Measurements from ENCODE around the gene CUX1.
"Not testable (repeated sequence)": the region's sequence is repeated elsewhere in the genome, so short reads cannot be mapped to it uniquely, and the experiment has no call there.

Gene CUX1

GRCh38 chr7:102170393-102170970, 353.1 kb downstream of the CUX1 start:
- DNase-seq: no peak

DNA sequence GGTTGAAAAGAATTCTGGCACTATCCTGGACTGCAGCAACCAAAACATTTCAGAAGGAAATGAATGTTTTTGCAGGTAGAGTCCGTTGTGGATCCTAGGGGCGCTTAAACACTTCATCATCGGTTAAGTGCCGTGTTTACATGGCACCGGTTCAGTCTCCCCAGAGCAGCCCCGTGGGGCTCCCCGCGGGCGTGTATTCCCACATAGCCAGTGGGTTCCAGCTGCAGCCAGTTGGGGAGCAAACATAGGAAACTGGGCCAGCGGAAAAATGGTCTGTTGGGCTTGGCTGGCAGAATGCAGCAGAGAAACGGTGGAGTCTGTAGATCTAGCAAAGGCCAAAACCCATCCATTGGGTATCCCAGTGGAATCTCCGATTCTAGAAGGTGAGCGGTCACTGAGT, 356.2 kb downstream of the CUX1 start:
- DNase-seq: no peak

DNA sequence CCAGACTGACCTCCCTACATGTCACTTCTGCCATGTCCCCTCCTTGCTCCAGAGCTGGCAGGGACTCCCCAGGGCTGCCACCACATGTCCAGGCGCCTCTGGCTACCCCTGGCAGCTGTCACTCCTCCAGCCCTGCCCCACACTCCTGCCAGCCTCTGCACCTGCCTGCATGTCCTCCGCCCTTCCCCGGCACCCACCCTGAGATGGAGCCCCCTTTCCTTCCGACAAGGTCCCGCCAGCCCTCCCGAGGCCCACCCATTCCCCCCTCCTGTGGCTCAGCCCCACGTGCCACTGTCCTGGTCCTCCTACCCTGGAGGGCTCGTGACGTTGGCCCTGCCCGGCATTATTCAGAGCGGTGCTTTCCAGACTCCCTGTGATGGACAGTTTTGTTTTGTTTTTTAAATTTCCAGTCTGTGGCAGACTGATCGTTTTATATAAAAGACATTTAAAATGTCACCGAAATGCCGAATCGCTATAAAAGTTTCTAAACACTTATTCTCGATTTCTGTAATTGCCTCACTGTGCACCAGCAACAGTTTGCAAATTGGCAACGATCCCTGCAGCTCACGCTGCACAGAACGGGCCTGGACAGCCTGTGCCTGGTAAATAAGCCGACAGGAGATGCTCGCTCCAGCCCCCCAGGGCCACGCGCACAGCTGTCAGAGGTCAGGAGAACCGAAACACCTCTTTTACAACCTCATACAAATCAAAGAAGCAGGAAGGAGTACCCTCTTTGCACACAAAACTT, 358.2 kb downstream of the CUX1 start:
- no peak for DNase-seq

- no peak for DNase-seq
Measured at GRCh38 chr7:102178410-102178809, 361.0 kb downstream of the CUX1 start.

DNA sequence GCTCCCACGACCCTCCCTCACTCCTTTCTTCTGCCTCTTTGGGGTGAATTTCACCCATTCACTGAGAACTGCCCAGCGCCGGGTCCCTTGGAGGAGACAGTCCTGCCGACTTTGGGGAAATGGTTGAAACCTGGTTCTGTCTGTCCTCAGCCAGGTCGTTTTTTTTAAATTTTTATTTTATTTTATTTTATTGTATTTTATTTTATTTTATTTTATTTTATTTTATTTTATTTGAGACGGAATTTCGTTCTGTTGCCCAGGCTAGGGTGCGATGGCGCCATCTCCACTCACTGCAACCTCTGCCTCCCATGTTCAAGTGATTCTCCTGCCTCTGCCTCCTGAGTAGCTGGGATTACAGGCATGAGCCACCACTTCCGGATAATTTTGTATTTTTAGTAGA, 363.3 kb downstream of the CUX1 start:
- no peak for DNase-seq

DNA sequence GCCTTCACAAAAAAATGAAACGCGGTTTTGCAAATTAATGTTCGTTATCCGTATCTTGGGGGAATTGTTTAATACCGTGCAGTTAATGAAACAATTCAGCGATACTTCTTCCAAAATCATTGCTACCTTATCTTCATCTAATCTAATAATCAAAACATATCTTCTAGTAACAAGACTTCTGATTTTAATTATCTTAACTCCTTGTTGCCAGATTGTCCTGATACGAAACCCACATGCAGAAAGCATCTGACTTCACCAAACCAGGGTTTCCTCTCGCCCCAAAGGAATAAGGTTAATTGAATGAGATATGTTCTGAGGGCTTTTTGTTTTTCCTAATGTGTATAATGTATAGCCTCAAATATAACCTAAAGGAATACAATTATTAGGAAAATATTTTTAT, 364.1 kb downstream of the CUX1 start:
- no peak for DNase-seq

GRCh38 chr7:102182016-102182415, 364.6 kb downstream of the CUX1 start:
- no peak for DNase-seq

DNA sequence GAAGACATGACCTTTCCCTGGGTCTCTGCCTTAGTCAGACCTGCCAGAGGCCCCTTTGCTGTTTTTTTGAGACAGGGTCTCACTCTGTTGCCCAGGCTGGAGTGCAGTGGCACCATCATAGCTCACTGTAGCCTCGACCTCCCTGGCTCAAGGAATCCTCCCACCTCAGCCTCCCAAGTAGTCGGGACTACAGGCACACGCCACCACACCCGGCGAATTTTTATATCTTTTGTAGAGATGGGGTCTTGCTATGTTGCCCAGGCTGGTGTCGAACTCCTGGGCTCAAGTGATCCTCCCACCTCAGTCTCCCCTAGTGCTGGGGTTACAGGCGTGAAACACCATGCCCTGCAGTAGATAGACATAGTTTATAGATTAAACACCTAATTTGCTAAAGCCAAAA, 366.4 kb downstream of the CUX1 start:
- DNase-seq: not testable (repeated sequence)

- no peak for DNase-seq
Measured at GRCh38 chr7:102184303-102184702, 366.9 kb downstream of the CUX1 start.

GRCh38 chr7:102185796-102186195, 368.4 kb downstream of the CUX1 start:
- DNase-seq: no peak

DNA sequence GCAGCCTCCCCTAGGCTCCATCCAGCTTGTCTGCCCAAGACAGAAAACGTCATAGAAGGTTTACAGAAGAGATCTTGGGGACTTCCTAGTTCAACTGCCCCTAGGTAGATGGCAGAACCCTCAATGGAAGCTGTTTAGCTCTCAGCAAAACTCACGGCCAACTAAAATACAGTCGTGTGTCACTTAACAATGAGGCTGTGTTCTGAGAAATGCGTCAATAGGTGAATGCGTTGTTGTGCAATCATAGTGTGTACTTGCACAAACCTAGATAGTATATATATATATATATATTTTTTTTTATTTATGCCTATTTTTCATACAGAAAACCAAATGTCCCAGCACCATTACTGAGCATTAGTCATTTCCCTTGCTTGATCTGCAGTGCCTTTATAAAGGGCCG, 368.9 kb downstream of the CUX1 start:
- no peak for DNase-seq

DNA sequence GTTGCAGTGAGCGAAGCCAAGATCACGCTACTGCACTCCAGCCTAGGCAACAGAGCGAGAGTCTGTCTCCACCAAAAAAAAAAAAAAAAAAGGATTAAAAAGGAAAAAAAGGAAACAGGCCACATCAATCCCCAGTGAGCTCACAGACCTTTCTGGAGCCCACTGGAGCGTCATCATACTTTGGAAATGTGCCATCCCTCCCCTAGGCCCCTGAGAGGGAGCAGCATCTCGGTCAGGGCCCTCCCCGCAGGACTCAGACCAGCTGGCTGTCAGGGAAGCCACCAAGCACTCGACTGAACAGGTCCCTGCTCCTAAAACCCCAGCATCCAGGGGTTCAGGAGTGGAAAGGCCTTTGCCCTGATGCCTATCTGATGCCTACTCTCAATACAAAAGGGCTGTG, 371.3 kb downstream of the CUX1 start:
- no peak for DNase-seq

- no peak for DNase-seq
Measured at GRCh38 chr7:102189756-102190155, 372.3 kb downstream of the CUX1 start.

DNA sequence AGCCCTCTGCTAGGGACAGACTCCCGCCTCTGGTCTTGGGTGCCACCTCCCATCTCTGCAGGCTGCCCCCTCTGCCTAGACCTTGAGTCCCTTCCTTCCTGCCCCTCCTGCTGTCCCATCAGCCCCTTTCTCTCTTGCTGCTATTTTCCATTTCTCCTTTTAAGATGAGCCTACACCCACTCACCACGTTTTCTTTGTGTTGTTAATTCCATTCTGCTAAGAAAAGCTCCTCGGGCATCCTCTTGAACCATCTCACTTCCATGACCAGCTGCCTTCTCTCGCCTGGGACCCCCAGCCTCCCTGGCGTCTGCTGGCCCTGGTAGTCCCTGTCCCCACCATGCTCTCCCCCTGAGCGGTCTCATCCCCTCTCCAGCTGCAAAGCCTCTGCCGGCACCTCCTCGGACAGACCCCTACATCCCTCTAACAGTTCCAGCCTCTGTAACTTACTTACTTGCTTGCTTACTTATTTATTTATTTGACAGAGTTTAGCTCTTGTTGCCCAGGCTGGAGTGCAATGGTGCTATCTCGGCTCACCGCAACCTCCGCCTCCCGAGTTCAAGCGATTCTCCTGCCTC, 373.4 kb downstream of the CUX1 start:
- DNase-seq: no peak

GRCh38 chr7:102191556-102192379, 374.3 kb downstream of the CUX1 start:
- DNase-seq: no peak

DNA sequence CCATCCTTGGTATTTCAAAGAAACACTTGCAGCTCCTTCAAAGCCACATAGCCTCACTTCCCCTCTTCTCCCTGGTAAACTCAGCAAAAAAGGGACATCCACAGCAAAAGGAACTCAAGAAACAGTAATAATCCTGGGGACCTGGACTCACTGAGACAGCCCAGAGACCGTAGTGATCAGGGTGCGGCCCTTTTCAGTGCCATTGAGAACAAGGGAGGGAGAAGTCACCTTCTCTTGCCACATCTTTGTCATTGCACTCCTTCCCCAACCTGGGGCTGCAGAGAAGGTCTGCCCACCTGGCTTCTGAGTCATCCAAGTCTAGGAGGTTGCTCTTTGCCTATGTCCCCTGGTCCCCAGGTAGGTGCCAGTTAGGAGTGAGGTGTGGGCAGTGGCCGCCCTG, 375.4 kb downstream of the CUX1 start:
- no peak for DNase-seq

DNA sequence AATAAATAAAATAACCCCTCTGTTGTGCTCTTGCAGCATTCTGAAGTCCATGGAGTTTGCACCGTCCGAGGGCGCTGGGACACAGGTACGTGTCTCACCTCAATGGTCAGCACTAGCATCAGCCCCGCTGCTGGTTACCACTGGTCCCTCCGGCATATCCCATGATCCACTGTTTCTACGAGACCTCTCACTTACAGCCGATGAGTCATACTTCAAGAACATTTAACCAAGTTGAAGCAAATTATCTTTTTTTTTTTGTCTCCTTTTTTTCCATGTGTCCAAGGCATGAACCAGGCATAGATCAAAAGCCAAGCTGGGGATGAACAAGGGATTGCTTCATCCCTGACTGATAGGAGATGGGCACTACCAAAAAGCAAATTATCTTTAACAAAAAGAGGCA, 376.4 kb downstream of the CUX1 start:
- DNase-seq: no peak

GRCh38 chr7:102195361-102195760, 377.9 kb downstream of the CUX1 start:
- no peak for DNase-seq

GRCh38 chr7:102196028-102196427, 378.6 kb downstream of the CUX1 start:
- no peak for DNase-seq

GRCh38 chr7:102197161-102197560, 379.7 kb downstream of the CUX1 start:
- no peak for DNase-seq

- no peak for DNase-seq
Measured at GRCh38 chr7:102197599-102197998, 380.2 kb downstream of the CUX1 start.

- DNase-seq: no peak
Measured at GRCh38 chr7:102198417-102198956, 381.1 kb downstream of the CUX1 start.

DNA sequence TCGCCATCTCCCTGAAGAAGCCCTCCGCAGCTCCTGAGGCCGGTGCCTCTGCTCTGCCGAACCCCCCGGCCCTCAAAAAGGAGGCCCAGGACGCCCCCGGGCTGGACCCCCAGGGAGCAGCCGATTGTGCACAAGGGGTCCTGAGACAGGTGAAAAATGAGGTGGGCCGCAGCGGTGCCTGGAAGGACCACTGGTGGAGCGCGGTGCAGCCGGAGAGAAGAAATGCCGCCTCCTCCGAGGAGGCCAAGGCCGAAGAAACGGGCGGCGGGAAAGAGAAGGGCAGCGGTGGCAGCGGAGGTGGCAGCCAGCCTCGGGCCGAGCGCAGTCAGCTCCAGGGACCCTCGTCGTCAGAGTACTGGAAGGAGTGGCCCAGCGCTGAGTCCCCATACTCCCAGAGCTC, 384.1 kb downstream of the CUX1 start:
- no peak for DNase-seq
